COLO829 (cell line): Measurements from ENCODE around the gene SULF2.

ENCODE experiments used
- DNase-seq: peaks from one replicate; pipeline ENCODE4 v3.0.0; 2012; ENCODE audit warnings: low spot score

Gene SULF2

DNA sequence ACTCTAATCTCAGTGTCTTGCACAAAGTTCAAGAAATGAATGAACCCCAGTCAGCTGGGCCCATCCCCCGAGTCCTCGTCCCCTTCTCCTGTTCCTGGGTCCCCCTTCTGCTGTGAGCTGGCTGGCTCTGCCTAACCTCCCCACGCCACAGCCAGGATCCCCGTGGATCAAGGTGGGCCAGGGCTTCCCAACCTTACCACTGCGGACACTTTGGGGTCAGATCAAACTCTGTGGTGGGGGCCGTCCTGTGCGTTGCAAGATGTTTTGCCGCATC lies 116.2 kb downstream of the SULF2 start:
- no peak for DNase-seq

DNA sequence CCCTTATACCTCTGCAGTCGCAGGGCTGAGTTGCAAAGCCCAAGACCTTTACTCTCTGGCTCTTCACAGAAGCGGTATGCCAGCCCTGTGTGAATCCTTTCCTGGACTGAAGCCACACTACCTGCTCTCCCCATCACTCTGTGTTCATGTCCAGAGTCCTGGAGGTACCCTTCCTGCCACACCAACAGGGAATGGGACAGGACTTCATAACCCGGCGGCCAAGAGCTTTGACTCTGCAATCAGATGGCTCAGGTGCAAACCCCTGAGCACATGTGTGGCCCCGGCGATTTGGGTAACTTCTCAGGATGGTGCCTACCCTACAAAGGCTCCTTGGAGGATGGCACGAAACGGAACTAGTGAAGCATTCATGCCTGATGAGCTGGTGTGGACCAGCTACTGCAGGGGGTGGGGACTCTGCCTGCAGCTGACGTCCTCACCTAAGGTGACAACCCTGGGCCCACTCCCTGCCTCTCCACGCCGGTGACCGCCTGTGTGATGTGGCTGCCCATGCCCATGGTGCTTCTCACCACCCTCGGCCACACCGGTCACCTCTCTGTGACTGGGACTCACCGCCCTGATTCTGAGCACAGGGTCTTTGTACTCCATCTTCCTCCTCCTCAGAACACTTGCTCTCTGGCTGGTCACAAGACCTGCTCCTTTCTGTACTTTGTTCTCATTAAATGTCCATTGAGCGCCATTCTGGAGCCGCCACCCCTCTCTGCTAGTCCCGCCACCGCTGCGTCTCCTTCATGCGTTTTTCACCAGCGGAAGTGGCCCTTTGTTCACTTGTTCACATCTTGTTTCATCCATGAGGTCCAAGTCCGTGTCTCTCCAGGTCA lies 116.7 kb downstream of the SULF2 start:
- DNase-seq, result no peak

GRCh38 chr20:47667531-47668312 lies 117.6 kb downstream of the SULF2 start:
- DNase-seq, result no peak

GRCh38 chr20:47667086-47667485 lies 118.2 kb downstream of the SULF2 start:
- DNase-seq, result no peak

DNA sequence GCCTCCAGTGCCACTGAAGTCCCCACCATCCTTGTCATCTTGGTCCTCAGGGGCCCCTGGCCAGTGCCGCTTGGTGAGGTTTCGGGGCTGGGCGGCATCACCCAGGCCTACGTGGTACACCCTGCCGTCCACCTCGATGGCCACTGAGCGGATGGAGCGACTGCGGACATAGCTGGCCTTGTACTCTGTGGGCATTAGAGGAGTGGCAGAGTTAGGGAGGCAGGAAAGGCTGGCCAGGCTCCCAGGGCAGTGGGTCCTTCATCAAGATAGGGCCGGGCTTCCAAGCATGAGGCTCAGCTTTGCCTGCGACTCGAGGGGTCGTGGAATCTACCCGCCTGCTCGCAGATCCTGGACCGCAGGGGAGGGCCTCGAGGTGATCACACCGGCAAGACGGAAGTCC lies 119.0 kb downstream of the SULF2 start:
- DNase-seq, result no peak

DNA sequence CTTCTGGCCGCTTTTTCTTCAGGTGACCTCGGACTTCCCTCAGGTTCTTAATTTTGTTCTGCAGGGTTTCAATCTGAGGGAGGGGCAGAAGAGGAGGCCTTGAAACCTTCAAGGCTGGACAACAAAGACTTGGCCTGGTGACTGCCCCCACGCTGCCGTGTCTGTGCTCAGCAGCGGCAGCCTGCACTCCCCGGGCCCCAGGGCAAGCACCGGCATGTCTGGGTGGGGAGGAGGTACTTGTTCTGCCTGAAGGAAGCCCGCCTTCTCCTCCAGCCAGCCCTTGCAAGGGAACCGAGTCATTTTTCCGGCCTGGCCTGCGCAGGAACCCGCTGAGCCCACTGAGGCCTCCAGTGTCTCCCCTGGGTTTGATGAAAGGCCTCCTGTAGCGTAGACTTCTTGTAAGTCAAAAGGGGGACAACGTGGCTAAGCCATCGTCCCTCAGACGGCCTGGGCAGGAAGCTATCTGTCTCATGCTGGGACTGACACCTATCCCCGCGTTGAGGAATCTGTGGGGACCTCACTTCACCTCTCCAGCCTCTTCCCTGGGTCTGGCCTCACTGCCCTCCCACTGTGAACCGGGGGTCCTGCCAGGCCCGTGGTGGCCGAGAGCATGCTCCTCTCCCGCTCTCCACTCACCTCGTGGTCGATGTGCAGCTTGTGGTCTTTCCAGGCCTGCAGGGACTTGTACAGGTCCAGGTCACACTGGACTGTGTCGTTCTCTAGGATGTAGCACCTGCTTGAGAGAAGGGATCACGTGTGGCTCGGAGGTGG lies 119.9 kb downstream of the SULF2 start:
- no peak for DNase-seq

GRCh38 chr20:47664744-47665143 lies 120.5 kb downstream of the SULF2 start:
- no peak for DNase-seq

DNA sequence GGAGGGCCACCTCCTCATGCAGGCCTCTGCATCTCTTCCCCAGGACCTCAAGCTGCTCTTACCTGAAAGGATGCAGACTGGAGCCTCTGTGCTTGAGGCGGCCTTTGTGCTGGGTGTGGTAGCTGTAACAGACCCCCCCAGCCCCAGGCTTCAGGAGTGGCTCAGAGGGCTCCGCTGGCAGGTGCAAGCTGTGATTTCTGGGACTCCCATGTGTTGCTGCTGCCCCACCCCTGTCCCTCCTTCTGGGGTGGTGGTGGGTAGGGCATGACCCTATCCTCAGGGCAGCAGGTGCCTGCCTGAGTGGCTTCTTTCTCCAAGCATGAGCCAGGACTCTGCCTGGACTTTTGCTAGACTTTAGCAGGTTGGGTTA lies 121.2 kb downstream of the SULF2 start:
- no peak for DNase-seq

DNA sequence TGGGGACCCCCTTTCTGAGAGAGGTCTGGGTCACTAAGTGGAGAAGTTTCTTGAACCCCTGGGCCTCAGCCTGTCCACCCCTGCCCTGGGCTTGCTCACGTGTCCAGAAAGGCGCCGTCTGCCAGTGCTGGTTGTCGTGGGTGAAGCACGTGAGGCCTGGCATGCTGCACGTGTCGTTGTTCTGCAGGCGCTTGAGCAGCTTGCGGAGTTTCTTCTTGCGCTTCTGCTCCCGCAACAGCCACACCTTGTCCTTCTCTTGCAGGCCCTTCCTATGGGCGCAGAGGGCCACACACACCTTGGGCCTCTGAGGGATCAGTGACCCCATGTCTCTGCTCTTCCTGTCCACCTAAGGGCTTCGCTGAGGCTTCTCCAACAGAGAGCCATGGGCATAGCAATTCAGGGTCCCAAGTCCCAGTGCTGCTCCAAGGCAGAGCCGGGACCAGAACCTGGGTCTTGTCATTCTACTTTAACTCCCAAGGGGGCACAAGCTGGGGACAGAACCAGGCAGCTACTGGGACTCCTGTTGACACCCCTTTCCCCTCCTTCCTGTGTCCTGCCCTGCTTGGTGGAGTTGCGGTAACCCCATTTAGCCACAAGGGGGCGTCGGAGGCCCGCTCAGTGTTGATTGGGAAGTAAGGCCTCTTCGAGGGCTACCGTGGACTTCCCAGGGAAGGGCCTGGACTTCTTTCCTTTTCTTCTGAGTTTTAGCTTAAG lies 121.8 kb downstream of the SULF2 start:
- peak; percentile 96 for DNase-seq

- no peak for DNase-seq
Observed at GRCh38 chr20:47662483-47663353, 122.6 kb downstream of the SULF2 start.

DNA sequence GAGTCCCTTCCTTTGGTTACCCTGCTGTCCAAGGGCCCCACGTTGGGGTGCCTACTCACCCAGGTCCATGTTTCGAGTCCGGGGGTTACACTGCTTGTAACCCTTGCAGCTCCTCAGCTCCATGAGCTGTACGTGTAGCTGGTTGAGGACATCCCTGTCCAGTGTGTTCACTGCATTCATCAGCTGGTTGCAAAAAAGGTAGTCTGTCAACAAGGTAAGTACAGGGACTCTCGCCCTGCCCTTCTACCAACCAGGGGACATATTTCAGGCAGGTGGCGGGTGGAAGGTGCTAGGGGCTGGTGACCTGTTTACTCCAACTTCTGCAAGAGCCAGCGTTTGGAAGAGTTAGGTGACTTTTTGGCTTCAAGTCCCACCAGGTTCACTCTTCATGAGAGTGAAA lies 123.6 kb downstream of the SULF2 start:
- DNase-seq, result no peak

- DNase-seq, result no peak
Observed at GRCh38 chr20:47660983-47661700, 124.1 kb downstream of the SULF2 start.

GRCh38 chr20:47660602-47660905 lies 124.7 kb downstream of the SULF2 start:
- DNase-seq, result no peak

- no peak for DNase-seq
Observed at GRCh38 chr20:47659904-47660601, 125.2 kb downstream of the SULF2 start.

DNA sequence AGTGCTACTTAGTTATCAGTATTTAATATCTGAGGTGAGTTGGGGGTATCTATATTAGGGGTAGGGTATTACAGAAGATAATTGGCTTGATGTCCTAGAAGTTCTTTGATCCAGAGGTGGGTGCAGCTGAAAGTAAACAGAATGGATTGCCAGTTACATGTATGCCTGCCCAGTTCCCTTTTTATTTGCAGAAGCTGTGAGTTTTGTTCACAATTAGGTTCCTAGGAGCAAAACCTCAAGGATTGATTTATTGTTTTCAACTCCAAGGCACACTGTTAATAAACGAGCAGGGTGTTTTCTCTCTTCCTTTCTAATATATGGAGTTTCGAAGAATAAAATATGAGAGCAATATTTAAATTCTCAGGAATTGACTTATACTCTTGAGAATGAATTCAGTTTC lies 129.0 kb downstream of the SULF2 start:
- DNase-seq, result no peak

DNA sequence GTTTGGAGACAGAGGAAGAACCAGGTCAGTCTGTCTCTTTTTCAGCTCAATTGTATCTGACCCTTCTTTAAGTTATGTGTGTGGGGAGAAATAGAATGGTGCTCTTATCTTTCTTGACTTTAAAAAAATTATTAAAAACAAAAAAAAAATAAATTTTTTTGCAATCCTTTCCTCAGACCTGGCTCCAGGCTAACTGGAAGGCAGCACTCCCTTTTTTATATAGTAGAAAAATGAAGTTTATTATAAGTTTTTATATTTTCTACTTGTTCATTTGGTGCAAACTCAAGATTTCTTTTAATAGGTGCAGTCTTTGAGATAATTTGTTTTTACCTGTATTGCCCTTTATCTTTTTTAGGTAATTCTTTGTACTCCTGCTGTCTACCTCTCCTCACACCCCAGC lies 129.6 kb downstream of the SULF2 start:
- no peak for DNase-seq

GRCh38 chr20:47654370-47654769 lies 130.9 kb downstream of the SULF2 start:
- DNase-seq, result no peak

GRCh38 chr20:47653869-47654268 lies 131.4 kb downstream of the SULF2 start:
- no peak for DNase-seq

GRCh38 chr20:47652794-47653193 lies 132.5 kb downstream of the SULF2 start:
- DNase-seq, result no peak

DNA sequence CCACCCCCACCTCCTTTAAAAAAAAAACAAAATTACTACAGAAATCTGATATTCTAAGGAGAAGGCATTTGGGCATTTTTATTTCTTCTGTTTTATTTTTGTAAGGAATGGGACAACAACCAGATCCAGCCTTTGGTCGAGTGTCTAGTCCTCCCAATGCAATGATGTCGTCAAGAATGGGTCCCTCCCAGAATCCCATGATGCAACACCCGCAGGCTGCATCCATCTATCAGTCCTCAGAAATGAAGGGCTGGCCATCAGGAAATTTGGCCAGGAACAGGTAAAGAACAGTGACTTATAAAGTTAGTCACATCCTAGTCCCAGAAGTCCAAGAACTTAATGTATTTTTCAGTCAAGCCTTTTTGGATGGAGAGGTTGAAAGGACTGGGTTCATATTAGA lies 133.0 kb downstream of the SULF2 start:
- no peak for DNase-seq
